Endothelial cell of umbilical vein (primary cell): Measurements from ENCODE around the gene STN1.

Experiments used
- CTCF ChIP-seq, 2 donors: IDR thresholded peaks; 1 replicate in 1 of 2; 2 replicates in 1 of 2; pipeline ENCODE4 v1.5.1; 2011; ENCODE audit warnings: low read length in 2 of 2, mild to moderate bottlenecking in 2 of 2, moderate library complexity in 2 of 2, control low read depth in 1 of 2, inconsistent platforms in 1 of 2, low read depth in 1 of 2; ENCODE audit not compliant: insufficient read depth in 1 of 2; ENCODE audit errors: extremely low read depth in 1 of 2
- EZH2 ChIP-seq: IDR thresholded peaks from 2 replicates; pipeline ENCODE4 v1.6.1; 2012; ENCODE audit warnings: borderline replicate concordance, low read depth, mild to moderate bottlenecking, moderate library complexity, low read length, inconsistent platforms; ENCODE audit not compliant: severe bottlenecking
- GATA2 ChIP-seq: IDR thresholded peaks from 2 replicates; pipeline ENCODE4 v1.7.0; 2011; ENCODE audit warnings: low read depth, mild to moderate bottlenecking, moderate library complexity, mixed read lengths, low read length; ENCODE audit not compliant: insufficient read length, insufficient read depth
- MYC ChIP-seq: IDR thresholded peaks from one replicate; pipeline ENCODE4 v1.6.1; 2011; ENCODE audit warnings: mild to moderate bottlenecking, low read depth, low read length
- POLR2A ChIP-seq: IDR thresholded peaks from 2 replicates; pipeline ENCODE4 v1.6.1; 2012; ENCODE audit warnings: low read depth, mild to moderate bottlenecking, control low read depth, low read length
- POLR2AphosphoS5 ChIP-seq: IDR thresholded peaks from 2 replicates; pipeline ENCODE4 v1.6.1; 2012; ENCODE audit warnings: low read depth, mild to moderate bottlenecking, control low read depth, low read length, moderate library complexity; ENCODE audit not compliant: insufficient read depth

GRCh38 chr10:103934308-103934707 lies 16.3 kb upstream of the STN1 start:
- no peak for TF ChIP-seq CTCF (IDR thresholded peaks at IDR 0.05; ENCODE audit: extremely low read depth in 1 of 2, insufficient read depth in 1 of 2, low read depth in 1 of 2, low read length in 2 of 2)
- TF ChIP-seq POLR2A = no peak
- no peak for TF ChIP-seq EZH2
- no peak for TF ChIP-seq POLR2AphosphoS5
- no peak for TF ChIP-seq MYC
- TF ChIP-seq GATA2 = no peak
